GM15510 (cell line): ENCODE data around the gene NFATC3.

Source experiments
- POLR2A ChIP-seq: IDR thresholded peaks from 3 replicates; pipeline ENCODE4 v1.6.1; 2011; ENCODE audit warnings: borderline replicate concordance; ENCODE audit not compliant: insufficient read length; ENCODE audit errors: extremely low read depth

NFATC3 gene

GRCh38 chr16:68081861-68082628 is 3.1 kb upstream of the NFATC3 start:
- no peak for TF ChIP-seq POLR2A

- no peak for TF ChIP-seq POLR2A
These were observed 2.4 kb upstream of the NFATC3 start for GRCh38 chr16:68082629-68083238.

GRCh38 chr16:68083239-68083781 is 1.9 kb upstream of the NFATC3 start:
- no peak for TF ChIP-seq POLR2A

- no peak for TF ChIP-seq POLR2A
These were observed 1.2 kb upstream of the NFATC3 start for GRCh38 chr16:68083861-68084503.

- peak; percentile 86 for TF ChIP-seq POLR2A
These were observed 489 bp upstream of the NFATC3 start for GRCh38 chr16:68084504-68085258.

- TF ChIP-seq POLR2A = no peak
These were observed 1.2 kb downstream of the NFATC3 start for GRCh38 chr16:68086336-68086841.

GRCh38 chr16:68086860-68087268 is 1.7 kb downstream of the NFATC3 start:
- TF ChIP-seq POLR2A = no peak

- TF ChIP-seq POLR2A = no peak
These were observed 2.5 kb downstream of the NFATC3 start for GRCh38 chr16:68087688-68088087.

- TF ChIP-seq POLR2A = no peak
These were observed 3.2 kb downstream of the NFATC3 start for GRCh38 chr16:68088130-68088972.

GRCh38 chr16:68089067-68089466 is 3.9 kb downstream of the NFATC3 start:
- TF ChIP-seq POLR2A = no peak

- no peak for TF ChIP-seq POLR2A
These were observed 5.0 kb downstream of the NFATC3 start for GRCh38 chr16:68090130-68090529.

GRCh38 chr16:68090533-68090932 is 5.4 kb downstream of the NFATC3 start:
- TF ChIP-seq POLR2A = no peak

GRCh38 chr16:68091380-68092261 is 6.5 kb downstream of the NFATC3 start:
- no peak for TF ChIP-seq POLR2A

GRCh38 chr16:68093816-68094613 is 8.8 kb downstream of the NFATC3 start:
- no peak for TF ChIP-seq POLR2A
